H9 (cell line): ENCODE results near the gene DPY19L3. TPM values are rescaled to one million over a fixed set of nuclear protein-coding genes. Genes with fewer than 3 reads are reported as not detected.

Experiments used
- DNase-seq: peaks from one replicate; pipeline ENCODE4 v3.0.0-alpha.2; 2017
- H2AFZ ChIP-seq: one replicate; pipeline ENCODE4 v1.6.1; 2013; ENCODE audit warnings: mild to moderate bottlenecking, low read length, control low read depth, moderate library complexity
- H2AK5ac ChIP-seq: 2 replicates; pipeline ENCODE4 v1.6.1; 2013; ENCODE audit warnings: low read length, control low read depth, mixed read lengths; ENCODE audit not compliant: insufficient read length
- H2BK120ac ChIP-seq: one replicate; pipeline ENCODE4 v1.6.1; 2013; ENCODE audit warnings: low read depth, mild to moderate bottlenecking, low read length, control low read depth, inconsistent platforms; ENCODE audit not compliant: poor library complexity, severe bottlenecking
- H2BK12ac ChIP-seq: 2 replicates; pipeline ENCODE4 v1.6.1; 2013; ENCODE audit warnings: low read length, control low read depth, mixed read lengths, low read depth; ENCODE audit not compliant: insufficient read length
- H2BK15ac ChIP-seq: 2 replicates; pipeline ENCODE4 v1.6.1; 2013; ENCODE audit warnings: low read depth, low read length, control low read depth
- H2BK20ac ChIP-seq: one replicate; pipeline ENCODE4 v1.6.1; 2013; ENCODE audit warnings: low read depth, mild to moderate bottlenecking, low read length, control low read depth, inconsistent platforms; ENCODE audit not compliant: poor library complexity, severe bottlenecking
- H2BK5ac ChIP-seq: 2 replicates; pipeline ENCODE4 v1.6.1; 2013; ENCODE audit warnings: low read length, control low read depth, mixed read lengths; ENCODE audit not compliant: insufficient read length
- H3K14ac ChIP-seq: 2 replicates; pipeline ENCODE4 v1.6.1; 2013; ENCODE audit warnings: low read length, control low read depth; ENCODE audit not compliant: insufficient read depth
- H3K18ac ChIP-seq: 2 replicates; pipeline ENCODE4 v1.6.1; 2013; ENCODE audit warnings: low read depth, mild to moderate bottlenecking, mixed read lengths, low read length, control low read depth; ENCODE audit not compliant: insufficient read length
- H3K23ac ChIP-seq: 2 replicates; pipeline ENCODE4 v1.6.1; 2013; ENCODE audit warnings: low read length, control low read depth, mixed read lengths, low read depth; ENCODE audit not compliant: insufficient read length
- H3K23me2 ChIP-seq: 2 replicates; pipeline ENCODE4 v1.6.1; 2013; ENCODE audit warnings: low read depth, mild to moderate bottlenecking, mixed read lengths, low read length, control low read depth; ENCODE audit not compliant: insufficient read length, poor library complexity, severe bottlenecking
- H3K27ac ChIP-seq: 2 replicates; pipeline ENCODE4 v1.5.1; 2013; ENCODE audit warnings: low read length, control low read depth, mixed read lengths, low read depth; ENCODE audit not compliant: insufficient read length
- H3K27me3 ChIP-seq: 2 replicates; pipeline ENCODE4 v1.6.1; 2013; ENCODE audit warnings: low read length, control low read depth, inconsistent platforms; ENCODE audit not compliant: insufficient read depth
- H3K4ac ChIP-seq: 2 replicates; pipeline ENCODE4 v1.6.1; 2013; ENCODE audit warnings: low read depth, mild to moderate bottlenecking, control low read depth, inconsistent platforms, low read length, moderate library complexity
- H3K4me1 ChIP-seq: 2 replicates; pipeline ENCODE4 v1.6.1; 2013; ENCODE audit warnings: low read length, control low read depth, inconsistent platforms; ENCODE audit not compliant: insufficient read depth
- H3K4me2 ChIP-seq: 2 replicates; pipeline ENCODE4 v1.6.1; 2013; ENCODE audit warnings: low read length, control low read depth, mixed read lengths; ENCODE audit not compliant: insufficient read length, insufficient read depth
- H3K56ac ChIP-seq: 2 replicates; pipeline ENCODE4 v1.6.1; 2013; ENCODE audit warnings: low read depth, mild to moderate bottlenecking, mixed read lengths, low read length, control low read depth; ENCODE audit not compliant: insufficient read length
- H3K79me1 ChIP-seq: 2 replicates; pipeline ENCODE4 v1.6.1; 2013; ENCODE audit warnings: low read depth, mild to moderate bottlenecking, moderate library complexity, low read length, control low read depth, inconsistent platforms; ENCODE audit not compliant: insufficient read depth, poor library complexity, severe bottlenecking
- H3K79me2 ChIP-seq: 2 replicates; pipeline ENCODE4 v1.6.1; 2013; ENCODE audit warnings: low read length, control low read depth, inconsistent platforms; ENCODE audit not compliant: insufficient read depth
- H3K9ac ChIP-seq: 2 replicates; pipeline ENCODE4 v1.6.1; 2013; ENCODE audit warnings: low read length, control low read depth, mixed read lengths; ENCODE audit not compliant: insufficient read length; ENCODE audit errors: extremely low read depth
- H3K9me3 ChIP-seq: one replicate; pipeline ENCODE4 v1.6.1; 2013; ENCODE audit warnings: low read depth, low read length, inconsistent platforms; ENCODE audit not compliant: control insufficient read depth
- H3T11ph ChIP-seq: one replicate; pipeline ENCODE4 v1.6.1; 2013; ENCODE audit warnings: mild to moderate bottlenecking, low read length, control low read depth, inconsistent platforms
- H4K20me1 ChIP-seq: one replicate; pipeline ENCODE4 v1.6.1; 2013; ENCODE audit not compliant: control insufficient read depth, insufficient read length, insufficient read depth
- H4K5ac ChIP-seq: 2 replicates; pipeline ENCODE4 v1.6.1; 2013; ENCODE audit warnings: low read depth, mild to moderate bottlenecking, mixed read lengths, low read length, control low read depth; ENCODE audit not compliant: insufficient read length
- H4K8ac ChIP-seq: replicated peaks from 2 replicates; pipeline ENCODE4 v1.6.1; 2013; ENCODE audit warnings: low read length, control low read depth, mixed read lengths, low read depth; ENCODE audit not compliant: insufficient read length
- H4K91ac ChIP-seq: 2 replicates; pipeline ENCODE4 v1.6.1; 2013; ENCODE audit warnings: low read depth, mild to moderate bottlenecking, moderate library complexity, mixed read lengths, low read length, control low read depth; ENCODE audit not compliant: insufficient read length
- H3K27ac Mint-ChIP-seq, 3 experiments: 2 replicates in 2 of 3; 3 replicates in 1 of 3; pipeline ENCODE4 v1.8.0; 2020 to 2021; ENCODE audit warnings: mixed read lengths in 3 of 3, mild to moderate bottlenecking in 1 of 3, moderate library complexity in 1 of 3
- H3K27me3 Mint-ChIP-seq: 2 replicates; pipeline ENCODE4 v1.8.0; 2021; ENCODE audit warnings: low read depth, mild to moderate bottlenecking, moderate library complexity, mixed read lengths
- H3K36me3 Mint-ChIP-seq, 3 experiments: 2 replicates in 2 of 3; 3 replicates in 1 of 3; pipeline ENCODE4 v1.8.0; 2020 to 2021; ENCODE audit warnings: low read depth in 3 of 3, mixed read lengths in 3 of 3; ENCODE audit not compliant: insufficient read depth in 1 of 3
- H3K4me1 Mint-ChIP-seq, 2 experiments: 2 replicates each; pipeline ENCODE4 v1.8.0; 2020; ENCODE audit warnings: mixed read lengths in 2 of 2
- H3K4me3 Mint-ChIP-seq, 2 experiments: 2 replicates in 1 of 2; 3 replicates in 1 of 2; pipeline ENCODE4 v1.8.0; 2020 to 2021; ENCODE audit warnings: mild to moderate bottlenecking in 2 of 2, mixed read lengths in 2 of 2, moderate library complexity in 1 of 2
- H3K9me3 Mint-ChIP-seq, 2 experiments: 2 replicates in 1 of 2; 3 replicates in 1 of 2; pipeline ENCODE4 v1.8.0; 2020; ENCODE audit warnings: mild to moderate bottlenecking in 2 of 2, mixed read lengths in 2 of 2, moderate library complexity in 1 of 2
- WGBS: extraction: QIAGEN DNeasy Blood & Tissue Kit; methylation state at CpG from one replicate; pipeline ENCODE4 v1.1.7; 2013; ENCODE audit warnings: missing lambda C conversion rate, low lambda C conversion rate, mixed read lengths; ENCODE audit not compliant: insufficient read length; ENCODE audit errors: extremely low coverage; 5-methylcytosine and 5-hydroxymethylcytosine counted together
- total RNA-seq: library from RNA; stranded (reverse); gene quantifications from 2 replicates; pipeline ENCODE4 v1.2.1, GENCODE V29; 2021
- TF ChIP-seq, protein P1 (sequence below): fragments of 200-600 bp; sonication (generic); conservative IDR thresholded peaks from 3 replicates; pipeline ENCODE4 v1.8.0; 2021; ENCODE audit warnings: antibody characterized with exemption, mild to moderate bottlenecking

Gene DPY19L3
- total RNA-seq, 1 experiment from 2014 or later: 54.5 TPM

DNA sequence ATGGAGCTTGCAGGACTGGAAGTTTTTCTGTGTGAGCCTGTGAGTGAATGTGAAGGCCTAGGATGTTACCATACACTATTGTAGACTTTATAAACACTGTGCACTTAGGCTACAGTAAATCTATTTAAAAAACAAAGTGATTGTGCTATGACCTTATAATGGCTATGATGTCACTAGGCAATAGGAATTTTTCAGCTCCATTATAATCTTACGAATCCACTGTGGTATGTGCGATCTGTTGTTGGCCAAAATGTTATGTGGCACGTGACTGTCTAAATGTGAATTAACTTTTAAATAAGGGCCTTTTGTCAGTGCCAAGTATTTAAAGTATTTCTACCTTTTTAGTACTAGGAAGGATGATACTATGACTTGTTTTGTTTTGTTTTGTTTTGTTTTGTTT, 54.9 kb downstream of the DPY19L3 start:
- Mint-ChIP-seq H3K36me3 (peaks cover 3 to 45% (median 42%) of the 10 kb centered on the region in 3 experiments; a peak in 6 of 7 replicates), H3K9me3 (no peaks in the 10 kb centered on the region), H3K4me1 (no peaks in the 10 kb centered on the region), H3K4me3 (no peak overlapping the region), H3K27ac (no peak overlapping the region), H3K27me3 (no peaks in the 10 kb centered on the region)
- H3T11ph ChIP-seq: no peak overlapping the region
- H3K27ac ChIP-seq: no peak overlapping the region
- no CpG with 5 or more reads among the region's 3 CpGs for WGBS
- H3K9me3 ChIP-seq: no peaks in the 10 kb centered on the region
- H3K4ac ChIP-seq: no peak overlapping the region
- H4K91ac ChIP-seq: no peak overlapping the region
- no peaks in the 10 kb centered on the region for H3K4me1 ChIP-seq
- H2BK12ac ChIP-seq: no peak overlapping the region
- H2BK20ac ChIP-seq: no peak overlapping the region
- TF ChIP-seq, protein P1, sequence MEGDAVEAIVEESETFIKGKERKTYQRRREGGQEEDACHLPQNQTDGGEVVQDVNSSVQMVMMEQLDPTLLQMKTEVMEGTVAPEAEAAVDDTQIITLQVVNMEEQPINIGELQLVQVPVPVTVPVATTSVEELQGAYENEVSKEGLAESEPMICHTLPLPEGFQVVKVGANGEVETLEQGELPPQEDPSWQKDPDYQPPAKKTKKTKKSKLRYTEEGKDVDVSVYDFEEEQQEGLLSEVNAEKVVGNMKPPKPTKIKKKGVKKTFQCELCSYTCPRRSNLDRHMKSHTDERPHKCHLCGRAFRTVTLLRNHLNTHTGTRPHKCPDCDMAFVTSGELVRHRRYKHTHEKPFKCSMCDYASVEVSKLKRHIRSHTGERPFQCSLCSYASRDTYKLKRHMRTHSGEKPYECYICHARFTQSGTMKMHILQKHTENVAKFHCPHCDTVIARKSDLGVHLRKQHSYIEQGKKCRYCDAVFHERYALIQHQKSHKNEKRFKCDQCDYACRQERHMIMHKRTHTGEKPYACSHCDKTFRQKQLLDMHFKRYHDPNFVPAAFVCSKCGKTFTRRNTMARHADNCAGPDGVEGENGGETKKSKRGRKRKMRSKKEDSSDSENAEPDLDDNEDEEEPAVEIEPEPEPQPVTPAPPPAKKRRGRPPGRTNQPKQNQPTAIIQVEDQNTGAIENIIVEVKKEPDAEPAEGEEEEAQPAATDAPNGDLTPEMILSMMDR: no peak
- H3K18ac ChIP-seq: no peak overlapping the region
- no peak for DNase-seq
- H4K5ac ChIP-seq: no peak overlapping the region
- H3K23me2 ChIP-seq: no peaks in the 10 kb centered on the region
- no peak overlapping the region for H2AK5ac ChIP-seq
- no peak overlapping the region for H3K56ac ChIP-seq
- no peaks in the 10 kb centered on the region for H3K27me3 ChIP-seq
- H4K8ac ChIP-seq: no peak overlapping the region
- H2BK120ac ChIP-seq: no peak overlapping the region
- no peak overlapping the region for H2BK5ac ChIP-seq
- H2AFZ ChIP-seq: no peak overlapping the region
- H3K79me2 ChIP-seq: no peaks in the 10 kb centered on the region
- H3K14ac ChIP-seq: no peak overlapping the region
- no peak overlapping the region for H2BK15ac ChIP-seq
- H3K4me2 ChIP-seq: no peak overlapping the region
- no peaks in the 10 kb centered on the region for H3K79me1 ChIP-seq
- H3K9ac ChIP-seq: no peak overlapping the region
- H3K23ac ChIP-seq: no peak overlapping the region
- H4K20me1 ChIP-seq: no peaks in the 10 kb centered on the region
